Esophagus muscularis mucosa (tissue), 4 donors: Measurements from ENCODE around the gene DDX46. TPM values are rescaled to one million over a fixed set of nuclear protein-coding genes. Genes with fewer than 3 reads are reported as not detected.
"Not testable (repeated sequence)": the region's sequence is repeated elsewhere in the genome, so short reads cannot be mapped to it uniquely, and the experiment has no call there.

Source experiments
- DNase-seq: peaks from one replicate; pipeline ENCODE4 v3.0.0-alpha.2; 2017; ENCODE audit errors: extremely low spot score
- H3K27ac ChIP-seq, 4 donors: fragments of 200-600 bp; sonication (generic); replicated peaks in 1 of 4; 1 replicate in 3 of 4; 2 replicates in 1 of 4; pipeline ENCODE4 v1.5.1; 2016 to 2019; ENCODE audit warnings: mild to moderate bottlenecking in 1 of 4
- H3K27me3 ChIP-seq, 4 donors: fragments of 200-600 bp; sonication (generic); one replicate each; pipeline versions ENCODE4 v1.5.1 to v1.6.0; 2016 to 2019
- H3K36me3 ChIP-seq, 4 donors: fragments of 200-600 bp; sonication (generic); one replicate each; pipeline ENCODE4 v1.5.1; 2016 to 2019
- H3K4me1 ChIP-seq, 4 donors: fragments of 200-600 bp; sonication (generic); one replicate each; pipeline ENCODE4 v1.5.1; 2016 to 2019
- H3K4me3 ChIP-seq, 4 donors: fragments of 200-600 bp; sonication (generic); 1 replicate in 2 of 4; 2 replicates in 2 of 4; pipeline ENCODE4 v1.5.1; 2016 to 2019; ENCODE audit warnings: mild to moderate bottlenecking in 4 of 4, moderate library complexity in 1 of 4
- H3K9me3 ChIP-seq, 4 donors: fragments of 200-600 bp; sonication (generic); 1 replicate in 3 of 4; 2 replicates in 1 of 4; pipeline ENCODE4 v1.5.1; 2016 to 2019
- CTCF ChIP-seq, 3 experiments: fragments of 200-600 bp in 2 of 3; fragments of 450-650 bp in 1 of 3; sonication (generic) in 2 of 3; IDR thresholded peaks; one replicate each; pipeline ENCODE4 v1.5.1; 2017 to 2019; ENCODE audit warnings: antibody characterized with exemption in 3 of 3, mild to moderate bottlenecking in 2 of 3, moderate library complexity in 1 of 3
- EP300 ChIP-seq: sonication (generic); formaldehyde crosslinking; IDR thresholded peaks from one replicate; pipeline ENCODE4 v1.6.1; 2017; ENCODE audit warnings: antibody characterized with exemption
- POLR2A ChIP-seq: fragments of 450-650 bp; IDR thresholded peaks from one replicate; pipeline ENCODE4 v1.6.1; 2017; ENCODE audit warnings: antibody characterized with exemption, moderate library complexity, mild to moderate bottlenecking, low read depth
- POLR2AphosphoS5 ChIP-seq, 2 donors: sonication (generic); formaldehyde crosslinking; IDR thresholded peaks; one replicate each; pipeline ENCODE4 v1.6.1; 2017; ENCODE audit warnings: antibody characterized with exemption in 2 of 2
- WGBS: methylation state at CpG from one replicate; pipeline ENCODE4 v1.1.5; 2018; 5-methylcytosine and 5-hydroxymethylcytosine counted together
- intact Hi-C: fragments of 100-400 bp; cut with DNase I; formaldehyde crosslinking; loops from one replicate; pipeline ENCODE4 v1.15.1; 2023
- total RNA-seq, 4 donors: library from RNA; depleted of rRNA; stranded (reverse); fragments of >200 nt; gene quantifications; one replicate each; pipeline versions ENCODE4 v1.1.0 to v1.2.1, GENCODE V29; 2016

The DDX46 gene, protein sequence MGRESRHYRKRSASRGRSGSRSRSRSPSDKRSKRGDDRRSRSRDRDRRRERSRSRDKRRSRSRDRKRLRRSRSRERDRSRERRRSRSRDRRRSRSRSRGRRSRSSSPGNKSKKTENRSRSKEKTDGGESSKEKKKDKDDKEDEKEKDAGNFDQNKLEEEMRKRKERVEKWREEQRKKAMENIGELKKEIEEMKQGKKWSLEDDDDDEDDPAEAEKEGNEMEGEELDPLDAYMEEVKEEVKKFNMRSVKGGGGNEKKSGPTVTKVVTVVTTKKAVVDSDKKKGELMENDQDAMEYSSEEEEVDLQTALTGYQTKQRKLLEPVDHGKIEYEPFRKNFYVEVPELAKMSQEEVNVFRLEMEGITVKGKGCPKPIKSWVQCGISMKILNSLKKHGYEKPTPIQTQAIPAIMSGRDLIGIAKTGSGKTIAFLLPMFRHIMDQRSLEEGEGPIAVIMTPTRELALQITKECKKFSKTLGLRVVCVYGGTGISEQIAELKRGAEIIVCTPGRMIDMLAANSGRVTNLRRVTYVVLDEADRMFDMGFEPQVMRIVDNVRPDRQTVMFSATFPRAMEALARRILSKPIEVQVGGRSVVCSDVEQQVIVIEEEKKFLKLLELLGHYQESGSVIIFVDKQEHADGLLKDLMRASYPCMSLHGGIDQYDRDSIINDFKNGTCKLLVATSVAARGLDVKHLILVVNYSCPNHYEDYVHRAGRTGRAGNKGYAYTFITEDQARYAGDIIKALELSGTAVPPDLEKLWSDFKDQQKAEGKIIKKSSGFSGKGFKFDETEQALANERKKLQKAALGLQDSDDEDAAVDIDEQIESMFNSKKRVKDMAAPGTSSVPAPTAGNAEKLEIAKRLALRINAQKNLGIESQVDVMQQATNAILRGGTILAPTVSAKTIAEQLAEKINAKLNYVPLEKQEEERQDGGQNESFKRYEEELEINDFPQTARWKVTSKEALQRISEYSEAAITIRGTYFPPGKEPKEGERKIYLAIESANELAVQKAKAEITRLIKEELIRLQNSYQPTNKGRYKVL
- total RNA-seq, result 10 to 100 TPM; 29.2 to 33.2 (median 30.5) TPM

DNA sequence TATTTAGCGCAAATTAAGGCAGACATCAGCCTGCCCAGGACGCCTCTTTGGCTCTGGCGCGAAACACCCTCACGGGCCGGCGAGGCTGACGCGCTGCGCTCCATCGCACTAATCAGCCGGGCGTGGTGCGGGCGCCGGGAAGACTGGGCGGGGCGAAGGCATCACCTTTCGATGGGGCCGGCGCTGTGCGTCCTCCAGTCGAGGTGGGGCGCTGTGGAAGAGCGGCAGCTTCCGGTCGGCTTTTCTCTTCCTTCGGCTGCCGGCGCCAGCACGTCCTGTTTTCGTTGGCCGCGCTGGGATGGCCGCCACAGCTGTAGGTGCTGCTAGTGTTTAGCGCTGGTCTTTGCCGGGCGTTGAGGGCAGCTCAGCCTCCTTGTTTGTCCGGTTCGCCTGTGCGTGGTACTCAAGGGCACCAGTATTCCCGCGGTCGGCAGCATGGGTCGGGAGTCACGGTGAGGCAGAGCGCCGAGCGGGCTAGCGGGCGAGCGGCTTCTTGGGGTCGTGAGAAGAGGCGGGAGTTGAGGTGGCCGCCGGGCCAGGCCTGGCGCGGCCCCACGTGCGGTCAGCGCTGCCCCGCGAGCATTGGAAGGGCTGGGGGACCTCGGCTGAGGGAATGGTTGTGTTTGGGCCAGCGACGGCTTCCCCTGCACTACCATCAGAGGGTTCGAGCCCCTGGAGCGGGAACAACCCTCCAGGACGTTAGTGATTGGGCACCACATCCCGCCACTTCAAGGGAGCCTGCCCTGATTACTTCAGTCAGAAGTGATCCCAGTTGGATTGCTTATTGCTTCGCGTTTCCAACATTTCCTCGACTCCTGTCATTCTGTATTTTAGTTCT lies at the start of gene DDX46:
Gene DDX46 (plus strand): TSS at position 276 of the 838 bp plus-strand sequence. CDS start 160 bp downstream, at position 436.
- no peaks in the 10 kb centered on the region for H3K9me3 ChIP-seq
- intact Hi-C loops, result no loop called here
- TF ChIP-seq POLR2AphosphoS5 (IDR thresholded peaks at IDR 0.05) (peak; percentile 90), EP300 (no peak), CTCF (IDR thresholded peaks at IDR 0.05) (peak; percentile 81 to 88 (median 84)), POLR2A (no peak)
- H3K4me1 ChIP-seq, result peaks cover 16 to 45% (median 35%) of the 10 kb centered on the region in 4 donors
- DNase-seq, result peak; percentile 97
- H3K4me3 ChIP-seq, result peak within 1 kb of the TSS; percentile 76 to 97 (median 80)
- 0% methylated on average over 16 of the region's 73 CpGs for WGBS
- no peaks in the 10 kb centered on the region for H3K27me3 ChIP-seq
- H3K36me3 ChIP-seq, result peaks cover 0 to 5% (median 2%) of the 10 kb centered on the region in 4 donors
- H3K27ac ChIP-seq, result peak within 1 kb of the TSS; percentile 76 to 82 (median 80)

DNA sequence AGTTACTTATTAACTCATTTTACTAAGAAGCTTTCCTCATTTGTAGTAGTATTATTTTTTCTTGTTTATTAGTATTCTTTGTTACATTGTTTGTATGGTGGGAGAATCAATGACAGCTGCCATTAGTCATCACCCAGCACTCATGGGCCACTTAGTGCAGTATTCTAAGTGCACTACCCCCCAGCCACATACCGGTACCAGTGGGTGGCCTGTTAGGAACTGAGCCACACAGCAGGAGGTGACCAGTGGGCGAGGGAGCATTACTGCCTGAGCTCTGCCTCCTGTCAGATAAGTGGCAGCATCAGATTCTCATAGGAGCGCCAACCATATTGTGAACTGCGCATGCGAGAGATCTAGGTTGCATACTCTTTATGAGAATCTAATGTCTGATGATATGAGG lies 44.5 kb upstream of the DDX46 start:
- Histone ChIP-seq H3K4me1 (no peaks in the 10 kb centered on the region), H3K36me3 (peaks cover 54 to 99% (median 90%) of the 10 kb centered on the region in 4 donors), H3K9me3 (no peaks in the 10 kb centered on the region), H3K4me3 (no peak overlapping the region), H3K27me3 (no peaks in the 10 kb centered on the region), H3K27ac (no peak overlapping the region)
- 86% methylated on average over 5 of the region's 5 CpGs for WGBS
- TF ChIP-seq POLR2A (no peak), POLR2AphosphoS5 (IDR thresholded peaks at IDR 0.05) (no peak), CTCF (IDR thresholded peaks at IDR 0.05) (no peak), EP300 (no peak)
- DNase-seq, result no peak
- intact Hi-C loops, result no loop called here

DNA sequence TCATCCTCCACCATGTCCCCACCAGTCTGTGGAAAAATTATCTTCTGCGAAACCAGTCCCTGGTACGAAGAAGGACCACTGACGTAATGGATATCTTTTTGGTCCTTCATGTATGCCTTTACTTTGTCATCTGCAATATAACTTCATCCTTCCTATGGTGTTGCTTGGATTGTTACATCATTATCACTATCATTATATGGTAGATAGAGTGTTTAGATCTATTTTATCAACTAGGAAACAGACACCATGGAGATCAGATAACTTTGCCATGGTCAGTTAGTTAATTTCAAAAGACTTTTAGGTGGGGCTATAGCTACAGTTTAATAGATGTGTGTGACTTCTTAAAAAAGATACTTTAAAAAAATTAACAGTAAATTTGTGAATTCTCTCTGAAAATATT lies 44.0 kb upstream of the DDX46 start:
- H3K4me3 ChIP-seq, result no peak overlapping the region
- intact Hi-C loops, result no loop called here
- no peak overlapping the region for H3K27ac ChIP-seq
- no peak for TF ChIP-seq POLR2A
- no peak for TF ChIP-seq EP300
- TF ChIP-seq POLR2AphosphoS5 (IDR thresholded peaks at IDR 0.05), result no peak
- TF ChIP-seq CTCF (IDR thresholded peaks at IDR 0.05), result no peak
- no peaks in the 10 kb centered on the region for H3K4me1 ChIP-seq
- WGBS, result 93% methylated on average over 3 of the region's 3 CpGs
- H3K27me3 ChIP-seq, result no peaks in the 10 kb centered on the region
- DNase-seq, result no peak
- no peaks in the 10 kb centered on the region for H3K9me3 ChIP-seq
- H3K36me3 ChIP-seq, result peaks cover 53 to 99% (median 90%) of the 10 kb centered on the region in 4 donors

- intact Hi-C loops, H3K9me3 ChIP-seq, H3K27me3 ChIP-seq, H3K4me3 ChIP-seq, DNase-seq, H3K4me1 ChIP-seq, H3K27ac ChIP-seq: not testable (repeated sequence)
- peaks cover 53 to 99% (median 90%) of the 10 kb centered on the region in 4 donors for H3K36me3 ChIP-seq
- 92% methylated on average over 4 of the region's 4 CpGs for WGBS
Measured at GRCh38 chr5:134715466-134715865, 43.1 kb upstream of the DDX46 start.
